GM18868 (cell line): ENCODE measurements around the gene CLCA4.

ENCODE experiments used
- ATAC-seq: cut with Tn5 transposase; IDR thresholded peaks from one replicate; pipeline ENCODE4 v1.9.1; 2021; ENCODE audit warnings: mild to moderate bottlenecking, moderate library complexity; ENCODE audit not compliant: unreplicated experiment

The CLCA4 gene

GRCh38 chr1:86546787-86547221, at the start of gene CLCA4:
TSS of gene CLCA4 (plus strand) at chr1:86547078. CDS start at chr1:86547120, 42 bp downstream.
- ATAC-seq, result no peak

- no peak for ATAC-seq
Observed at GRCh38 chr1:86498281-86498680, 48.6 kb upstream of the CLCA4 start.

- peak; percentile 48 for ATAC-seq
Observed at GRCh38 chr1:86499987-86500593, 46.8 kb upstream of the CLCA4 start.

- ATAC-seq, result no peak
Observed at GRCh38 chr1:86500714-86501113, 46.2 kb upstream of the CLCA4 start.

GRCh38 chr1:86502125-86502646, 44.7 kb upstream of the CLCA4 start:
- ATAC-seq, result peak; percentile 74

GRCh38 chr1:86502721-86503405, 44.0 kb upstream of the CLCA4 start:
- ATAC-seq, result no peak

- no peak for ATAC-seq
Observed at GRCh38 chr1:86503406-86504136, 43.3 kb upstream of the CLCA4 start.

GRCh38 chr1:86504137-86504479, 42.8 kb upstream of the CLCA4 start:
- ATAC-seq, result no peak

- ATAC-seq, result no peak
Observed at GRCh38 chr1:86504895-86505563, 41.8 kb upstream of the CLCA4 start.

- ATAC-seq, result no peak
Observed at GRCh38 chr1:86505564-86505902, 41.3 kb upstream of the CLCA4 start.

GRCh38 chr1:86507935-86508582, 38.8 kb upstream of the CLCA4 start:
- peak; percentile 73 for ATAC-seq

GRCh38 chr1:86508583-86508969, 38.3 kb upstream of the CLCA4 start:
- ATAC-seq, result no peak

GRCh38 chr1:86515597-86515996, 31.3 kb upstream of the CLCA4 start:
- ATAC-seq, result no peak

- ATAC-seq, result no peak
Observed at GRCh38 chr1:86516335-86516734, 30.5 kb upstream of the CLCA4 start.

GRCh38 chr1:86517336-86517735, 29.5 kb upstream of the CLCA4 start:
- ATAC-seq, result no peak

- no peak for ATAC-seq
Observed at GRCh38 chr1:86520789-86521521, 25.9 kb upstream of the CLCA4 start.

GRCh38 chr1:86521522-86521891, 25.4 kb upstream of the CLCA4 start:
- no peak for ATAC-seq

GRCh38 chr1:86522240-86522639, 24.6 kb upstream of the CLCA4 start:
- ATAC-seq, result no peak

GRCh38 chr1:86523670-86524354, 23.1 kb upstream of the CLCA4 start:
- ATAC-seq, result no peak

GRCh38 chr1:86527306-86527705, 19.6 kb upstream of the CLCA4 start:
- ATAC-seq, result no peak
